Transverse colon (tissue), 3 donors: ENCODE measurements around the gene RESP18.

Experiments
- POLR2A ChIP-seq: fragments of 450-650 bp; IDR thresholded peaks from one replicate; pipeline ENCODE4 v1.6.1; 2016; ENCODE audit warnings: antibody characterized with exemption, mild to moderate bottlenecking, moderate library complexity
- TF ChIP-seq, protein P1 (sequence below), 5 experiments: fragments of 200-600 bp in 3 of 5; fragments of 450-650 bp in 2 of 5; sonication (generic) in 3 of 5; IDR thresholded peaks; 1 replicate in 2 of 5; 2 replicates in 3 of 5; pipeline ENCODE4 v1.5.1; 2016 to 2017; ENCODE audit warnings: antibody characterized with exemption in 5 of 5, inconsistent platforms in 3 of 5, mild to moderate bottlenecking in 2 of 5, moderate library complexity in 1 of 5

- TF ChIP-seq POLR2A: no peak
- TF ChIP-seq, protein P1, sequence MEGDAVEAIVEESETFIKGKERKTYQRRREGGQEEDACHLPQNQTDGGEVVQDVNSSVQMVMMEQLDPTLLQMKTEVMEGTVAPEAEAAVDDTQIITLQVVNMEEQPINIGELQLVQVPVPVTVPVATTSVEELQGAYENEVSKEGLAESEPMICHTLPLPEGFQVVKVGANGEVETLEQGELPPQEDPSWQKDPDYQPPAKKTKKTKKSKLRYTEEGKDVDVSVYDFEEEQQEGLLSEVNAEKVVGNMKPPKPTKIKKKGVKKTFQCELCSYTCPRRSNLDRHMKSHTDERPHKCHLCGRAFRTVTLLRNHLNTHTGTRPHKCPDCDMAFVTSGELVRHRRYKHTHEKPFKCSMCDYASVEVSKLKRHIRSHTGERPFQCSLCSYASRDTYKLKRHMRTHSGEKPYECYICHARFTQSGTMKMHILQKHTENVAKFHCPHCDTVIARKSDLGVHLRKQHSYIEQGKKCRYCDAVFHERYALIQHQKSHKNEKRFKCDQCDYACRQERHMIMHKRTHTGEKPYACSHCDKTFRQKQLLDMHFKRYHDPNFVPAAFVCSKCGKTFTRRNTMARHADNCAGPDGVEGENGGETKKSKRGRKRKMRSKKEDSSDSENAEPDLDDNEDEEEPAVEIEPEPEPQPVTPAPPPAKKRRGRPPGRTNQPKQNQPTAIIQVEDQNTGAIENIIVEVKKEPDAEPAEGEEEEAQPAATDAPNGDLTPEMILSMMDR (IDR thresholded peaks at IDR 0.05): no peak
These were observed 2.8 kb upstream of the RESP18 start for GRCh38 chr2:219335373-219335786.
